CD14-positive monocyte (primary cell): ENCODE measurements around the gene MBNL2. TPM values are rescaled to one million over a fixed set of nuclear protein-coding genes. Genes with fewer than 3 reads are reported as not detected.

Source experiments
- DNase-seq, 3 donors: peaks; one replicate each; pipeline ENCODE4 v3.0.0-alpha.2; 2011 to 2022
- H2AFZ ChIP-seq: 2 replicates; pipeline ENCODE4 v1.6.0; 2012; ENCODE audit warnings: mild to moderate bottlenecking, low read depth, low read length, inconsistent platforms; ENCODE audit not compliant: insufficient read depth, poor library complexity, severe bottlenecking
- H3K27ac ChIP-seq, 2 donors: 1 replicate in 1 of 2; 2 replicates in 1 of 2; pipeline ENCODE4 v1.5.1; 2012 to 2013; ENCODE audit warnings: low read length in 2 of 2, control low read depth in 1 of 2, inconsistent platforms in 1 of 2, low read depth in 1 of 2, mild to moderate bottlenecking in 1 of 2
- H3K27me3 ChIP-seq, 2 donors: one replicate each; pipeline versions ENCODE4 v1.6.0 to v1.6.1; 2011 to 2013; ENCODE audit warnings: low read length in 2 of 2; ENCODE audit not compliant: control insufficient read depth in 2 of 2, insufficient read depth in 2 of 2
- H3K36me3 ChIP-seq, 2 donors: replicated peaks in 1 of 2; 1 replicate in 1 of 2; 2 replicates in 1 of 2; pipeline versions ENCODE4 v1.5.1 to v1.6.1; 2012 to 2013; ENCODE audit warnings: low read length in 2 of 2, control low read depth in 1 of 2, inconsistent platforms in 1 of 2, mild to moderate bottlenecking in 1 of 2; ENCODE audit not compliant: insufficient read depth in 2 of 2, control insufficient read depth in 1 of 2
- H3K4me1 ChIP-seq, 2 donors: 1 replicate in 1 of 2; 2 replicates in 1 of 2; pipeline versions ENCODE4 v1.5.1 to v1.6.1; 2012 to 2013; ENCODE audit warnings: low read length in 2 of 2, control low read depth in 1 of 2, inconsistent platforms in 1 of 2, mild to moderate bottlenecking in 1 of 2, moderate library complexity in 1 of 2; ENCODE audit not compliant: insufficient read depth in 2 of 2, control insufficient read depth in 1 of 2
- H3K4me2 ChIP-seq: replicated peaks from 2 replicates; pipeline ENCODE3; 2012; ENCODE audit warnings: low read length, moderate library complexity, mild to moderate bottlenecking; ENCODE audit not compliant: poor library complexity, severe bottlenecking; ENCODE audit errors: extremely low read depth
- H3K4me3 ChIP-seq, 3 experiments: fragments of 200-600 bp in 1 of 3; sonication (generic) in 1 of 3; replicated peaks in 1 of 3; 1 replicate in 2 of 3; 2 replicates in 1 of 3; pipeline ENCODE4 v1.5.1; 2011 to 2013; ENCODE audit warnings: low read length in 3 of 3, mild to moderate bottlenecking in 3 of 3, control low read depth in 2 of 3, low read depth in 2 of 3, inconsistent platforms in 1 of 3, moderate library complexity in 1 of 3
- H3K79me2 ChIP-seq: 2 replicates; pipeline ENCODE4 v1.6.0; 2012; ENCODE audit warnings: mild to moderate bottlenecking, control low read depth, inconsistent platforms, low read length, moderate library complexity; ENCODE audit not compliant: insufficient read depth
- H3K9ac ChIP-seq: 2 replicates; pipeline ENCODE4 v1.6.0; 2017; ENCODE audit warnings: low read length, mild to moderate bottlenecking; ENCODE audit not compliant: insufficient read depth, poor library complexity, severe bottlenecking
- H3K9me3 ChIP-seq, 2 donors: replicated peaks in 1 of 2; 1 replicate in 1 of 2; 2 replicates in 1 of 2; pipeline versions ENCODE4 v1.5.1 to v1.6.1; 2012 to 2013; ENCODE audit warnings: low read length in 2 of 2, control low read depth in 1 of 2; ENCODE audit not compliant: control insufficient read depth in 1 of 2, insufficient read depth in 1 of 2
- H4K20me1 ChIP-seq: 2 replicates; pipeline ENCODE4 v1.6.0; 2012; ENCODE audit warnings: mild to moderate bottlenecking, low read length, control low read depth, moderate library complexity; ENCODE audit not compliant: insufficient read depth
- H3K27ac Mint-ChIP-seq, 7 donors: one replicate each; pipeline ENCODE4 v1.8.0; 2020; ENCODE audit warnings: mild to moderate bottlenecking in 7 of 7, mixed read lengths in 7 of 7, moderate library complexity in 6 of 7, inconsistent platforms in 2 of 7
- H3K27me3 Mint-ChIP-seq, 3 donors: one replicate each; pipeline ENCODE4 v1.8.0; 2021 to 2022; ENCODE audit warnings: low read depth in 3 of 3, mild to moderate bottlenecking in 3 of 3, mixed read lengths in 3 of 3, moderate library complexity in 3 of 3, inconsistent platforms in 1 of 3
- H3K36me3 Mint-ChIP-seq, 2 donors: one replicate each; pipeline ENCODE4 v1.8.0; 2020; ENCODE audit warnings: mixed read lengths in 2 of 2, inconsistent platforms in 1 of 2, mild to moderate bottlenecking in 1 of 2
- H3K4me1 Mint-ChIP-seq: one replicate; pipeline ENCODE4 v1.8.0; 2020; ENCODE audit warnings: mild to moderate bottlenecking, mixed read lengths
- H3K4me3 Mint-ChIP-seq, 2 donors: one replicate each; pipeline ENCODE4 v1.8.0; 2020; ENCODE audit warnings: mild to moderate bottlenecking in 2 of 2, mixed read lengths in 2 of 2, moderate library complexity in 1 of 2
- H3K9me3 Mint-ChIP-seq, 7 donors: one replicate each; pipeline ENCODE4 v1.8.0; 2020 to 2022; ENCODE audit warnings: mixed read lengths in 7 of 7, mild to moderate bottlenecking in 6 of 7, moderate library complexity in 6 of 7, inconsistent platforms in 2 of 7
- CTCF ChIP-seq: fragments of 200-600 bp; IDR thresholded peaks from one replicate; pipeline ENCODE4 v1.8.0; 2022; ENCODE audit warnings: antibody characterized with exemption, mild to moderate bottlenecking
- WGBS: methylation state at CpG from one replicate; pipeline ENCODE4 v1.1.5; 2013; ENCODE audit warnings: missing lambda C conversion rate; ENCODE audit not compliant: insufficient coverage; 5-methylcytosine and 5-hydroxymethylcytosine counted together
- intact Hi-C, 2 donors: fragments of 100-400 bp; cut with micrococcal nuclease; formaldehyde crosslinking; loops; one replicate each; pipeline versions ENCODE4 v1.15.0 to v1.15.1; 2023
- polyA plus RNA-seq, 3 donors: library from polyadenylated mRNA; depleted of rRNA in 1 of 3; unstranded in 2 of 3; stranded (reverse) in 1 of 3; fragments of 300-500 nt in 2 of 3; fragments of >200 nt in 1 of 3; fragmentation: Illumina TruSeq in 2 of 3; gene quantifications; 1 replicate in 2 of 3; 2 replicates in 1 of 3; pipeline ENCODE4 v1.2.3, GENCODE V29; 2012 to 2021

The MBNL2 gene
- polyA plus RNA-seq, 3 donors: 8.5 to 15.5 (median 13.4) TPM

GRCh38 chr13:97321101-97321500 is 99.0 kb downstream of the MBNL2 start:
- Histone ChIP-seq H3K79me2 (peaks cover 7% of the 10 kb centered on the region), H3K36me3 (no peaks in the 10 kb centered on the region), H3K9ac (no peak overlapping the region), H3K4me2 (no peak overlapping the region), H3K4me3 (no peak overlapping the region), H3K9me3 (no peaks in the 10 kb centered on the region), H3K27me3 (no peaks in the 10 kb centered on the region), H3K4me1 (no peaks in the 10 kb centered on the region), H2AFZ (no peak overlapping the region), H4K20me1 (peaks cover 81% of the 10 kb centered on the region), H3K27ac (no peak overlapping the region)
- WGBS: 100% methylated on average over 1 of the region's 2 CpGs
- Mint-ChIP-seq H3K27ac (no peak overlapping the region), H3K9me3 (no peaks in the 10 kb centered on the region), H3K4me3 (no peak overlapping the region), H3K4me1 (no peaks in the 10 kb centered on the region), H3K27me3 (no peaks in the 10 kb centered on the region), H3K36me3 (peaks cover 8 to 9% of the 10 kb centered on the region in 2 donors)
- intact Hi-C loops: no loop called here
- no peak for DNase-seq
- TF ChIP-seq CTCF: no peak

- Histone ChIP-seq H3K4me1 (no peaks in the 10 kb centered on the region), H3K79me2 (peaks cover 7% of the 10 kb centered on the region), H3K36me3 (no peaks in the 10 kb centered on the region), H4K20me1 (peaks cover 78% of the 10 kb centered on the region), H3K27me3 (no peaks in the 10 kb centered on the region), H3K27ac (no peak overlapping the region), H3K9ac (no peak overlapping the region), H2AFZ (no peak overlapping the region), H3K9me3 (no peaks in the 10 kb centered on the region), H3K4me2 (no peak overlapping the region), H3K4me3 (no peak overlapping the region)
- no peak for TF ChIP-seq CTCF
- DNase-seq: no peak
- Mint-ChIP-seq H3K4me1 (no peaks in the 10 kb centered on the region), H3K4me3 (no peak overlapping the region), H3K27me3 (no peaks in the 10 kb centered on the region), H3K36me3 (peaks cover 4 to 9% of the 10 kb centered on the region in 2 donors), H3K9me3 (no peaks in the 10 kb centered on the region), H3K27ac (no peak overlapping the region)
- 96% methylated on average over 2 of the region's 7 CpGs for WGBS
- intact Hi-C loops: no loop called here
Observed at GRCh38 chr13:97321616-97322321, 99.6 kb downstream of the MBNL2 start.
